Measurements from ENCODE around the gene TMEM184C.

TMEM184C gene

GRCh38 chr4:147678106-147678505 is 60.9 kb downstream of the TMEM184C start:
- no peak overlapping the region for H3K27ac ChIP-seq (replicated peaks)
- TF ChIP-seq GABPA (IDR thresholded peaks at IDR 0.05; ENCODE audit: low read depth): no peak
- no peak for TF ChIP-seq POLR2AphosphoS5 (IDR thresholded peaks at IDR 0.05; ENCODE audit: low read depth)
- TF ChIP-seq, protein P1, sequence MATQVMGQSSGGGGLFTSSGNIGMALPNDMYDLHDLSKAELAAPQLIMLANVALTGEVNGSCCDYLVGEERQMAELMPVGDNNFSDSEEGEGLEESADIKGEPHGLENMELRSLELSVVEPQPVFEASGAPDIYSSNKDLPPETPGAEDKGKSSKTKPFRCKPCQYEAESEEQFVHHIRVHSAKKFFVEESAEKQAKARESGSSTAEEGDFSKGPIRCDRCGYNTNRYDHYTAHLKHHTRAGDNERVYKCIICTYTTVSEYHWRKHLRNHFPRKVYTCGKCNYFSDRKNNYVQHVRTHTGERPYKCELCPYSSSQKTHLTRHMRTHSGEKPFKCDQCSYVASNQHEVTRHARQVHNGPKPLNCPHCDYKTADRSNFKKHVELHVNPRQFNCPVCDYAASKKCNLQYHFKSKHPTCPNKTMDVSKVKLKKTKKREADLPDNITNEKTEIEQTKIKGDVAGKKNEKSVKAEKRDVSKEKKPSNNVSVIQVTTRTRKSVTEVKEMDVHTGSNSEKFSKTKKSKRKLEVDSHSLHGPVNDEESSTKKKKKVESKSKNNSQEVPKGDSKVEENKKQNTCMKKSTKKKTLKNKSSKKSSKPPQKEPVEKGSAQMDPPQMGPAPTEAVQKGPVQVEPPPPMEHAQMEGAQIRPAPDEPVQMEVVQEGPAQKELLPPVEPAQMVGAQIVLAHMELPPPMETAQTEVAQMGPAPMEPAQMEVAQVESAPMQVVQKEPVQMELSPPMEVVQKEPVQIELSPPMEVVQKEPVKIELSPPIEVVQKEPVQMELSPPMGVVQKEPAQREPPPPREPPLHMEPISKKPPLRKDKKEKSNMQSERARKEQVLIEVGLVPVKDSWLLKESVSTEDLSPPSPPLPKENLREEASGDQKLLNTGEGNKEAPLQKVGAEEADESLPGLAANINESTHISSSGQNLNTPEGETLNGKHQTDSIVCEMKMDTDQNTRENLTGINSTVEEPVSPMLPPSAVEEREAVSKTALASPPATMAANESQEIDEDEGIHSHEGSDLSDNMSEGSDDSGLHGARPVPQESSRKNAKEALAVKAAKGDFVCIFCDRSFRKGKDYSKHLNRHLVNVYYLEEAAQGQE (IDR thresholded peaks at IDR 0.05; ENCODE audit: insufficient replicate concordance, low read depth): no peak
- no peak for TF ChIP-seq CTCF (IDR thresholded peaks at IDR 0.05; ENCODE audit: insufficient read depth, low read length)
- TF ChIP-seq SPI1 (IDR thresholded peaks at IDR 0.05; ENCODE audit: borderline replicate concordance, low read depth): no peak
- no peak overlapping the region for H3K4me3 ChIP-seq (replicated peaks; ENCODE audit: insufficient read depth, low read length)
- H3K27me3 ChIP-seq (ENCODE audit: insufficient read depth, poor library complexity, severe bottlenecking): no peaks in the 10 kb centered on the region
- no peak for DNase-seq (ENCODE audit: low read depth in 1 of 2, low spot score in 1 of 2)

- Histone ChIP-seq H3K27me3 (ENCODE audit: insufficient read depth, poor library complexity, severe bottlenecking) (no peaks in the 10 kb centered on the region), H3K4me3 (replicated peaks; ENCODE audit: insufficient read depth, low read length) (no peak overlapping the region), H3K27ac (replicated peaks) (no peak overlapping the region)
- DNase-seq (ENCODE audit: low read depth in 1 of 2, low spot score in 1 of 2): no peak
- TF ChIP-seq, protein P1 (IDR thresholded peaks at IDR 0.05; ENCODE audit: insufficient replicate concordance, low read depth): no peak
- TF ChIP-seq CTCF (IDR thresholded peaks at IDR 0.05; ENCODE audit: insufficient read depth, low read length): no peak
- TF ChIP-seq SPI1 (IDR thresholded peaks at IDR 0.05; ENCODE audit: borderline replicate concordance, low read depth): no peak
- no peak for TF ChIP-seq POLR2AphosphoS5 (IDR thresholded peaks at IDR 0.05; ENCODE audit: low read depth)
- no peak for TF ChIP-seq GABPA (IDR thresholded peaks at IDR 0.05; ENCODE audit: low read depth)
Observed at GRCh38 chr4:147678796-147679549, 61.8 kb downstream of the TMEM184C start.

GRCh38 chr4:147682755-147683154 is 65.6 kb downstream of the TMEM184C start:
- no peaks in the 10 kb centered on the region for H3K27me3 ChIP-seq (ENCODE audit: insufficient read depth, poor library complexity, severe bottlenecking)
- no peak for DNase-seq (ENCODE audit: low read depth in 1 of 2, low spot score in 1 of 2)
- no peak for TF ChIP-seq POLR2AphosphoS5 (IDR thresholded peaks at IDR 0.05; ENCODE audit: low read depth)
- no peak for TF ChIP-seq GABPA (IDR thresholded peaks at IDR 0.05; ENCODE audit: low read depth)
- no peak for TF ChIP-seq SPI1 (IDR thresholded peaks at IDR 0.05; ENCODE audit: borderline replicate concordance, low read depth)
- TF ChIP-seq, protein P1 (IDR thresholded peaks at IDR 0.05; ENCODE audit: insufficient replicate concordance, low read depth): no peak
- TF ChIP-seq CTCF (IDR thresholded peaks at IDR 0.05; ENCODE audit: insufficient read depth, low read length): no peak
- peak overlapping the region; percentile 84 for H3K27ac ChIP-seq (replicated peaks)
- H3K4me3 ChIP-seq (replicated peaks; ENCODE audit: insufficient read depth, low read length): peak overlapping the region; percentile 67
